GM13976 (cell line): ENCODE results near the gene EPHA7.

ENCODE experiments used
- DNase-seq: peaks from one replicate; pipeline ENCODE4 v3.0.0; 2012; ENCODE audit warnings: low spot score
- CTCF ChIP-seq: IDR thresholded peaks from 2 replicates; pipeline ENCODE4 v1.5.1; 2012; ENCODE audit warnings: borderline replicate concordance, mild to moderate bottlenecking; ENCODE audit not compliant: insufficient read depth; ENCODE audit errors: extremely low read depth, missing control alignments, control extremely low read depth
- in situ Hi-C: fragments of 300-500 bp; cut with MboI; formaldehyde crosslinking; loops from one replicate; pipeline ENCODE4 v1.12.0; 2022; ENCODE audit warnings: low sequenced_read_pairs, mixed read lengths, inconsistent platforms; ENCODE audit not compliant: unreplicated experiment

EPHA7 gene

GRCh38 chr6:93209358-93209757 is 210.0 kb downstream of the EPHA7 start:
- in situ Hi-C loops, result no loop called here
- no peak for DNase-seq
- TF ChIP-seq CTCF, result no peak

- no peak for DNase-seq
- in situ Hi-C loops, result no loop called here
These were observed 222.9 kb downstream of the EPHA7 start for GRCh38 chr6:93196406-93196970.

GRCh38 chr6:93194480-93194879 is 224.9 kb downstream of the EPHA7 start:
- DNase-seq, result no peak
- no peak for TF ChIP-seq CTCF
- in situ Hi-C loops, result no loop called here

More at GRCh38 chr6:93196406-93196970, 222.9 kb downstream of the EPHA7 start:
- no peak for TF ChIP-seq CTCF

GRCh38 chr6:93193868-93194267 is 225.5 kb downstream of the EPHA7 start:
- in situ Hi-C loops, result no loop called here
- TF ChIP-seq CTCF, result no peak
- DNase-seq, result no peak
